Activated naive CD4-positive, alpha-beta T cell treated with anti-CD3 and anti-CD28 coated beads, Interleukin-2, amount 50 U/mL, for 16 hours (primary cell): ENCODE results near the gene ELOVL7.

Source experiments
- DNase-seq: peaks from one replicate; pipeline ENCODE4 v3.0.0-alpha.2; 2020

The ELOVL7 gene

DNA sequence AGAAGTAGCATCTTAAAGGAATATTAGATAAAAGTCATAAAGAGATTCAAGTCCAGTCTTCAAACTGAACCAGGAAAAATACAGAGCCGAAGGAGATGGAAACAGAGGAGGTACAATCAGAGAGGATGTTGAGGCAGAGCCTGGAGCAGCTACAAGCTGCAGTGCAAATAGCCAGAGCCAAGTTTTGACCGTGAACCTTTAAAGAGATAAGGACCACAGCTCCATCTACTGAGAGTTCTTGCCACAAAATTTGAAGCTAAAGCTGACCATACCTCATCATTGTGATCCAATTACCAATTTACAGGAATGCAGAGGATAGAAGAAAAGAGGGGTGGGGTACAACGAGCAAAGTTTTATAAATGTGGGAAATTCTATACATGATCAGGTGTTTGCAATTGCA is 133.7 kb downstream of the ELOVL7 start:
- no peak for DNase-seq

DNA sequence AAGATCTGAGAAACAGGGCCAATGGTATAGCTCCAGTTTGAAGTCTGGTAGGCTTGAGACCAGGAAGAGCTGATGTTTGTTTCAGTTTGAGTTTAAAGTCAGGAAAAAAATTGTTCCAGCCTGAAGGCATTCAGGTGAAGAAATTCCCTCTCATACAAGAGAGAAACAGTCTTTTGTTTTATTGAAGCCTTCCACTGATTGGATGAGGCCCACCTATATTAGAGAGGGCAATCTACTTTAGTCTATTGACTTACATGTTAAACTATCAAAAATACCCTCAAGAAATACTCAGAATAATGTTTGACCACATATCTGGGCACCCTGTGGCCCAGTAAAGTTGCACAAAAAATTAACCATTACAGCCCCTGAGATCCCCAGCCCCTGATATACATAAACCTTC is 138.9 kb downstream of the ELOVL7 start:
- no peak for DNase-seq

DNA sequence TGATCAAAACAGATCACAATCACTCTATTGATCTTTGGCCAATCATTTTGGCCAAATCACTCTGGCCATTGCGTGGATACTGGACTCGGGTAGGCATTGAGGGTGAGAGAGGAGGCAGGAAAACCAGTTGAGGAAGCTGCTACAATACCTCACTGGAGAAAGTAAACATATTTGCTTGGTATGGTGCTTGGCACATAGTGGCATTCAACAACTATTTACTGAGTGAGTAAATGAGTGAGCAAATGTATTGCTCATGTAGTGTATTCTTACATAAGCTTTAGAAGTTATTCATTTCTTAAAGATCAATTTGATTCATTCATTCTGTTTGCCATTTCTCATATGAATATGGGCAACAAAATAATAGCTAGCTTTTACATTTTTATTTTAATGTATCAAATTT is 140.1 kb downstream of the ELOVL7 start:
- no peak for DNase-seq
